Stomach smooth muscle (tissue), 2 donors: ENCODE results near the gene ARHGEF10L.

Experiments used
- H3K27ac ChIP-seq: one replicate; pipeline ENCODE4 v1.7.0; 2013; ENCODE audit warnings: mild to moderate bottlenecking, low read length, inconsistent platforms
- H3K27me3 ChIP-seq, 2 donors: one replicate each; pipeline ENCODE4 v1.7.0; 2013; ENCODE audit warnings: low read length in 2 of 2; ENCODE audit not compliant: insufficient read depth in 2 of 2, control insufficient read depth in 1 of 2
- H3K36me3 ChIP-seq, 2 donors: one replicate each; pipeline ENCODE4 v1.7.0; 2013; ENCODE audit warnings: low read length in 2 of 2; ENCODE audit not compliant: control insufficient read depth in 2 of 2, insufficient read depth in 2 of 2
- H3K4me1 ChIP-seq: one replicate; pipeline ENCODE4 v1.7.0; 2013; ENCODE audit warnings: low read length; ENCODE audit not compliant: control insufficient read depth, insufficient read depth
- H3K4me3 ChIP-seq, 2 donors: one replicate each; pipeline ENCODE4 v1.7.0; 2013; ENCODE audit warnings: low read length in 2 of 2
- H3K9ac ChIP-seq, 2 donors: one replicate each; pipeline ENCODE4 v1.7.0; 2013; ENCODE audit warnings: low read length in 2 of 2, mild to moderate bottlenecking in 1 of 2
- H3K9me3 ChIP-seq, 2 donors: one replicate each; pipeline ENCODE4 v1.7.0; 2013; ENCODE audit warnings: low read length in 2 of 2; ENCODE audit not compliant: control insufficient read depth in 2 of 2
- donor health status: healthy.
- donor health status: Pancreatic carcinoma.

ARHGEF10L gene

DNA sequence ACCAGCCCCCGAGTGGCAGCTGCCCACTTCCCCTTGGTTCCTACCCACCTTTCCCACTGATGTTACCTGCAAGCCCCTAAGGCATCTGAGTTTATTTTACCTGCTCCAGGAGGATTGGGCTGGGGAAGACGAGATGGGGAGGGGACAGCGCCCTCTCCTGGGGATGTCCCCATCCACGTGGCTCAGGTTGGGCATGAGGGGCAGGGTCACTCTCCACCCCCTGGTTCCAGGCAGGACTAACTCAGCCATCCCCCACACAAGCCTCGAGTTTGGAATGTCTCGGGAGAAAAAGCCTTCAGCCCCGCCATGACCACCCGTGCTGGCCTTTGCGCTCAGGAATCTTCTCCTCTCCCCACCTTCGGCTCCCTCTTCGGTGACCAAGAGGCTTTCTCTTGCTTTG, 90.0 kb downstream of the ARHGEF10L start:
- Histone ChIP-seq H3K27ac (no peak overlapping the region), H3K4me3 (no peak overlapping the region), H3K36me3 (peaks cover 41 to 66% of the 10 kb centered on the region in 2 donors), H3K27me3 (no peaks in the 10 kb centered on the region), H3K4me1 (peaks cover 17% of the 10 kb centered on the region), H3K9ac (no peak overlapping the region), H3K9me3 (no peaks in the 10 kb centered on the region)

DNA sequence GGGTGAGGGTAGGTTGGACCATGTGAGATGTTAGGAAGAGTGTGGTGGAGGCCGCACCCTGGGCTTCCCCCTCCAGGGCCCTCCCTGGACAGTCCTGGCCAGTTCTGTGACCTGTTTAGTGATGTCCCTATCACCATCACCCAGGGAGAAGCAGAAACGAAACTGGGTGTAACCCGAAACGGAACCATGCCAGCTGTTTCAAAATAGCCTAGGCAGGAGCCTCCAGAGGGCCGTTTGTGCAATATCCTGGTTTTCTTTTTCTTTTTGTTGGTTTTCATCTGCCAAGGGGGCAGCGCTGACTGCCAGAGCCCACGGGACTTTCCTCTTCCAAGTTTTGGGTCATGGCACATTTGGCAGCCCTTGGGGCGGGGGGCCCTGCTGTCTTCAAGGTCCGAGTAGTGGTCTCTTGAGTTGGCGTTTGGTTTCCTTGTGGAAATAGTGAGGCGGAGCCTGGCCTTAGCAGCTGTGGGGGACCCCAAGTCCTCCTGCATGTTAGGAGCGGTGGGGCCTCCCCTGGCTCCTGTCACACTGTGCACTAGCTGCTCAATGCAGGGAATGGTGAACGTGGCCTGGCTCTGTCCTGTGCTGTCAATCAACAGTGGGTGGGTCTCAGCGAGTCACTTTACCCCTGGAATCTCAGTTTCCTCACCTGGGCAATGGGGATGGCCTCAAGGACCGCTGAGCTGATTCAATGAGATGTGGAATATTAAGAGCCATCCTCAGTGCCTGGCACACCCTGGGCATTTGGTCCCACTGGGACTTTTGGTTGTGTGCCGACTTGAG, 90.7 kb downstream of the ARHGEF10L start:
- H3K9me3 ChIP-seq = no peaks in the 10 kb centered on the region
- no peak overlapping the region for H3K4me3 ChIP-seq
- H3K9ac ChIP-seq = no peak overlapping the region
- H3K27ac ChIP-seq = no peak overlapping the region
- no peaks in the 10 kb centered on the region for H3K27me3 ChIP-seq
- peaks cover 46 to 68% of the 10 kb centered on the region in 2 donors for H3K36me3 ChIP-seq
- H3K4me1 ChIP-seq = peaks cover 15% of the 10 kb centered on the region

DNA sequence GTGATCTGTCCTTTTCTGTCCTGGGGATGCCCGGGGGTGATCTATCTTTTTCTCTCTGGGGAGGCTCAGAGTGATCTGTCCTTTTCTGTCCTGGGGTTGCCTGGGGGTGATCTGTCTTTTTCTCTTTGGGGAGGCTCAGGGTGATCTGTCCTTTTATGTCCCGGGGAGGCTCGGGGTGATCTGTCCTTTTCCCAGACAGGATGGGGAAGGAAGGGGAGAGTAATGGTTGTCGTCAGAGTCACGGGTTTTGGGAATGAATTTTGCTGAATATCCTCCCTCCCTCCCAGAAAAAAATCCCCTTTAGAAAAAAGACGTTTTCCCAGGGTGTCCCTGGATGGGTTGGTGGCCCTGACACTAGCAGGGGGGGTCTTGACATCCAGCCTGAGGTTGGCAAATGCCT, 91.5 kb downstream of the ARHGEF10L start:
- H3K27me3 ChIP-seq = no peaks in the 10 kb centered on the region
- H3K9me3 ChIP-seq = no peaks in the 10 kb centered on the region
- no peak overlapping the region for H3K9ac ChIP-seq
- no peak overlapping the region for H3K27ac ChIP-seq
- H3K4me1 ChIP-seq = peaks cover 16% of the 10 kb centered on the region
- H3K4me3 ChIP-seq = no peak overlapping the region
- H3K36me3 ChIP-seq = peaks cover 48 to 70% of the 10 kb centered on the region in 2 donors

DNA sequence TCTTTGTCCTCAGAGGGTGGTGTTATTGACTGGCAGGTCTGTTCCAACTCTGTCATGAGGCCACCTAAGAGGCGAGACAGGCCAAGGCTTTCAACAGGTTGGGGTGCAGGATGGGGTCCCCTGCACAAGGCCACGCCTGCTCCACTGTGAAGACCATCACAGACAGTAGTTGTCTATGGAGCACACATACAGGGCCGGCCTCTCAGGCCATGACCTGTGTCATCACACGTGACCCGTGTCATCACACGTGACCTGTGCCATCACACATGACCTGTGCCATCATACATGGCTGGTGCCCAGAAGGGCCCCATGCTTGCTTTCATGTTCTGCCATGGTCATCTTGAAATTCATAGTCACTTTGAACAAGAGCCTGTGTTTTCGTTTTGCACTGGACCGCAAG, 91.9 kb downstream of the ARHGEF10L start:
- Histone ChIP-seq H3K27ac (no peak overlapping the region), H3K4me1 (peaks cover 16% of the 10 kb centered on the region), H3K4me3 (no peak overlapping the region), H3K36me3 (peaks cover 50 to 70% of the 10 kb centered on the region in 2 donors), H3K27me3 (no peaks in the 10 kb centered on the region), H3K9ac (no peak overlapping the region), H3K9me3 (no peaks in the 10 kb centered on the region)

DNA sequence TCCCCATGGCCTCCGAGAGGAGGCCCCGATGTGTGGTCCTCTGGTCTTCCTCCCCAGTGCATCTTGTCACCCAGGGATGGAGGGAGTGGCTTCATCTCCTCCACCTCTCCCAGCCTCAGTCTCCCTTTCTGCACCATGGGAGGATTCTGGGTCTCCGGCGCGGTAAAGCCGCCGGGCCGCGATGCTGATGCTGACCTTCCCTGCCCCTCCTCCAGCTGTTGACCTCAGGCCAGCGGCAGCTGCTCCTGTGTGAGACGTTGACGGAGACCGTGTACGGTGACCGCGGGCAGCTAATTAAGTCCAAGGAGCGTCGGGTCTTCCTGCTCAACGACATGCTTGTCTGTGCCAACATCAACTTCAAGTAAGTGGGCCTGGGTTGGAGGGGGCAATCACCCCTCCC, 92.6 kb downstream of the ARHGEF10L start:
- peaks cover 47 to 70% of the 10 kb centered on the region in 2 donors for H3K36me3 ChIP-seq
- peaks cover 18% of the 10 kb centered on the region for H3K4me1 ChIP-seq
- H3K4me3 ChIP-seq = no peak overlapping the region
- no peak overlapping the region for H3K9ac ChIP-seq
- no peaks in the 10 kb centered on the region for H3K27me3 ChIP-seq
- no peaks in the 10 kb centered on the region for H3K9me3 ChIP-seq
- no peak overlapping the region for H3K27ac ChIP-seq

DNA sequence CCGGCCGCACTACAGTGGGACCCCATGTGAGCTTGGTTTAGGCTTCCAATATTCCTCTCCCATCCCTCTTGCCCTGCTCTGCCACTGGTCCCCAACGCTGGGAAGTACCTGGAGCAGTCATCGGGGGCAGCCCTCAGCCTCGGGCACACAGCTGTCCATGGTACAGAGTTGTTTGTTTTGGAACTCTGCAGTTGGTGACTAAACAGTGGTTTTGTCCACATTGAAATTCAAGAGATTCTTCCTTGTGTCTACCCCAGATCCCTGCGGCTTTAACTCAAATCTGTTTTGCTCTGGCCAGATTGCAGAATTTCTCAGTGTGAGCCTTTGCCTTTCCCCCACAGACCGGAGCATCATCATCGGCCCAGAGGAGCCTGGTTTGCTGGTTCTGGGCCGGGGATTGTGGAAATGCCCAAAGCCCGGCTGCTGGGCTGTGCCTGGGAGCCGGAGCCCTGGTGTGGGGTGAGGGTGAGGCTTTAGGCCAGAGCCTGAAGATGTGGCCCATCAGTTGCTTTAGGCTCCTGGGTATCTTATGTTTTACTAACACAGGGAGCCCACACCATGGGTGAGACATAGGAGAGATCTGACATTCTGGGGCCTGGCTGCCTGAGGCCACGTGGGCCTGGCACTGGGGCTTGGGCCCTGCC, 93.2 kb downstream of the ARHGEF10L start:
- Histone ChIP-seq H3K27ac (no peak overlapping the region), H3K4me3 (no peak overlapping the region), H3K4me1 (peaks cover 18% of the 10 kb centered on the region), H3K36me3 (peaks cover 46 to 68% of the 10 kb centered on the region in 2 donors), H3K9me3 (no peaks in the 10 kb centered on the region), H3K9ac (no peak overlapping the region), H3K27me3 (no peaks in the 10 kb centered on the region)

DNA sequence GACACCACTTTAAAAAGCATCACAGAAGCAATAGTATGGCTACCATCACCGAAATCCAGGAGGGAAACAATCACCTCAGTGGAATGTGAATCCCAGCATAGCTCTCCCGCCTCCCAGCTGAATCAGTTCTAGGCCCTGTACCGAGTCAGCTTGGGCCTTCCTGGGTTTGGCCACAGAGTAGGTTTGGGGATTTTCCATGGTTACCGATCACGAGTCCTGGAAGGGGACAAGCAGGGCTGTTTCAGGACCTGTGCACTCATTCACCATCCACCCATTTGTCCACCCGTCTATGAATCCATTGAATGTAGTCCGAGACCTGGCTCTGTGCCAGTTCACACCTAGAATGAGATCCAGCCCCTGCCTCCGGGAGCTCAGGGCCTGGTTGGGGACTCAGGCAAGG, 94.2 kb downstream of the ARHGEF10L start:
- Histone ChIP-seq H3K36me3 (peaks cover 54 to 71% of the 10 kb centered on the region in 2 donors), H3K27me3 (no peaks in the 10 kb centered on the region), H3K9ac (no peak overlapping the region), H3K4me3 (no peak overlapping the region), H3K9me3 (no peaks in the 10 kb centered on the region), H3K4me1 (peaks cover 17% of the 10 kb centered on the region), H3K27ac (no peak overlapping the region)

DNA sequence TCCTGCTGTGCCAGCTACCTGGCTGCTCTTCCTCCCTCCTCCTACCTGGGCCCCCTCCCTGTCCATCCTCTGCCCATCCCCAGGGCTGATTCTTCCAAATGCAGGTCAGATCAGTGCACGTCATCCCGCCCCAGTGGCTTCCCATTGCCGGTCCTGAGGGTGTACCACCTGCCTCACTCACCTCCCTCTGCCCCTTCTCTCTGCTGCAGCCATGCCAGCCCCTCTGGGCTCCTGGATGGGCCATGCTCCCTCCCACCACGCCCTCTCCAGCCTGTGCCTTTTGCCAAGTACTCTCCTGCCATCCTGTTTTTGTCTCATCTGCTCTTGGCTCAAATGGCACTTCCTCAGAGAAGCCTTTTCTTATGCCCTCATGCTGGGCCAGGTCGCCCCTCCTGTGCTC, 95.8 kb downstream of the ARHGEF10L start:
- Histone ChIP-seq H3K36me3 (peaks cover 64 to 79% of the 10 kb centered on the region in 2 donors), H3K4me3 (no peak overlapping the region), H3K9ac (no peak overlapping the region), H3K4me1 (peaks cover 7% of the 10 kb centered on the region), H3K27me3 (no peaks in the 10 kb centered on the region), H3K27ac (no peak overlapping the region), H3K9me3 (no peaks in the 10 kb centered on the region)

DNA sequence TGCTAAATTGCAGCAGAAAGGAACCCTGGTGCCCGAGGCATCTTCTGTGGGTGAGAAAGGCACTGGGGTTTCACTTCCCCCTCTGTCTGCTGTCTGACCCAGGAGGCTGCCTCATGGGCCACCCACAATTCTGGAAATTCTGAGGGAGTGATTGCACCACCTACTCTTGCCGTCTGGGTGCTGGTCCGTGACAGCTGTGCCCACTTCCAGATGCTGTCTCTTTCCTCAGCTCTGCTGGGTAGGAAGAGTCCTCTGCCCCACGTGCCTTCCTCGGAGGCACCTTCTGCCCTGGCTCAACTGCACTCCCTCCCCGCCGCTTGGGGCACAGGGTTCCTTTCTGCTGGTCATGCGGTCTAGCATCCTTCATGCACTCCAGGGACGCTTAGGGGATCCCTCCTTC, 96.3 kb downstream of the ARHGEF10L start:
- H3K36me3 ChIP-seq = peaks cover 68 to 82% of the 10 kb centered on the region in 2 donors
- no peaks in the 10 kb centered on the region for H3K27me3 ChIP-seq
- peaks cover 6% of the 10 kb centered on the region for H3K4me1 ChIP-seq
- no peak overlapping the region for H3K4me3 ChIP-seq
- H3K9ac ChIP-seq = no peak overlapping the region
- no peaks in the 10 kb centered on the region for H3K9me3 ChIP-seq
- no peak overlapping the region for H3K27ac ChIP-seq

DNA sequence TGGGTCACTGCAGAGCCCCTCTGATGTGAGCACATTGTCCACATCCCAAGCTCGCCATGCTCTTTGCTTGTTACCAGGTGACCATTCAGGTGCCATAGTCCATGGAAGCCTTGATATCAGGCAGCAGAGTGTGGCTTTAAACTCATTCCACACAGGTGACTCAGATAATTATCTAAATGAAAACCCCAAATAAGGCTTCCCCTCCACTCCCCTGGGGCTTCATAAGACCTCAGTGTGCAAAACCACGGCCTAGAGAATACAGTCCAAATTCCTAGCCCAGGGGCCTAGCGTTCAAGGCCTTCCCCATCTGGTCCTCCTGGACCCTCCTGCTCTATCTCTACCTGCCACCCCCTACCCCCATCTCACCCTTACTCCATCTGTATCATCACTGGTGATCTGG, 97.1 kb downstream of the ARHGEF10L start:
- no peak overlapping the region for H3K9ac ChIP-seq
- no peaks in the 10 kb centered on the region for H3K27me3 ChIP-seq
- H3K27ac ChIP-seq = no peak overlapping the region
- peaks cover 62 to 77% of the 10 kb centered on the region in 2 donors for H3K36me3 ChIP-seq
- H3K4me1 ChIP-seq = peaks cover 6% of the 10 kb centered on the region
- H3K9me3 ChIP-seq = no peaks in the 10 kb centered on the region
- H3K4me3 ChIP-seq = no peak overlapping the region

DNA sequence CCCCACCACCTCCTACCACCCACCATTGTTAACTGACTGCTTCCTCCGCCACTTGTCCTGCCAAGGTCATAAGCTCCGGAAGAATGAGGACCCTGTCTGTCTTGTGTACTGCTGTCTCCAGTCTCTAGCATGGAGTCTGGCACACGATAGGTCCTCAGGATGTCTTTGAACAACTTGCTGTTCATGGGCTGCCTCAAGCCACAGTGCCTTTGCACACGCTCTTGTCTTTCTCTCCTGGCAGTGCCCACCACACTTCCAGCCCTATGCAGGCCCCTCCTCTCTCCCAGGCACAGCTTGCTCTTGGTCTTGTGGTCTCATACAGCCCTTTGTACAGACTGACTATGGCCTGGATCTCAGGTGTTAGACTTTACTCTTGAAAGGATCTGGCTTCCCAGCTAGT, 97.6 kb downstream of the ARHGEF10L start:
- Histone ChIP-seq H3K9ac (no peak overlapping the region), H3K27ac (no peak overlapping the region), H3K36me3 (peaks cover 62 to 75% of the 10 kb centered on the region in 2 donors), H3K9me3 (no peaks in the 10 kb centered on the region), H3K4me3 (no peak overlapping the region), H3K4me1 (peaks cover 6% of the 10 kb centered on the region), H3K27me3 (no peaks in the 10 kb centered on the region)
